ENCODE results near the gene BTBD19.

Gene BTBD19

GRCh38 chr1:44801491-44802305 lies 6.6 kb upstream of the BTBD19 start:
- TF ChIP-seq CTCF (IDR thresholded peaks at IDR 0.05; ENCODE audit: borderline replicate concordance, control extremely low read depth, extremely low read depth, insufficient read depth, missing control alignments) = no peak
- in situ Hi-C loops (cut with MboI; ENCODE audit: low sequenced_read_pairs, unreplicated experiment) = no loop called here
- no peak for DNase-seq (ENCODE audit: low spot score)

GRCh38 chr1:44802306-44803061 lies 5.8 kb upstream of the BTBD19 start:
- DNase-seq (ENCODE audit: low spot score) = no peak
- in situ Hi-C loops (cut with MboI; ENCODE audit: low sequenced_read_pairs, unreplicated experiment) = no loop called here
- no peak for TF ChIP-seq CTCF (IDR thresholded peaks at IDR 0.05; ENCODE audit: borderline replicate concordance, control extremely low read depth, extremely low read depth, insufficient read depth, missing control alignments)

GRCh38 chr1:44803062-44803311 lies 5.3 kb upstream of the BTBD19 start:
- DNase-seq (ENCODE audit: low spot score) = no peak
- TF ChIP-seq CTCF (IDR thresholded peaks at IDR 0.05; ENCODE audit: borderline replicate concordance, control extremely low read depth, extremely low read depth, insufficient read depth, missing control alignments) = no peak
- in situ Hi-C loops (cut with MboI; ENCODE audit: low sequenced_read_pairs, unreplicated experiment) = no loop called here

GRCh38 chr1:44803312-44804095 lies 4.8 kb upstream of the BTBD19 start:
- DNase-seq (ENCODE audit: low spot score) = no peak
- TF ChIP-seq CTCF (IDR thresholded peaks at IDR 0.05; ENCODE audit: borderline replicate concordance, control extremely low read depth, extremely low read depth, insufficient read depth, missing control alignments) = no peak
- in situ Hi-C loops (cut with MboI; ENCODE audit: low sequenced_read_pairs, unreplicated experiment) = no loop called here

- no peak for TF ChIP-seq CTCF (IDR thresholded peaks at IDR 0.05; ENCODE audit: borderline replicate concordance, control extremely low read depth, extremely low read depth, insufficient read depth, missing control alignments)
- DNase-seq (ENCODE audit: low spot score) = no peak
- in situ Hi-C loops (cut with MboI; ENCODE audit: low sequenced_read_pairs, unreplicated experiment) = no loop called here
These were observed 2.9 kb upstream of the BTBD19 start for GRCh38 chr1:44805311-44806024.
